Pons (tissue), 1 donor: ENCODE measurements around the gene PRKX.
A peak's percentile ranks its signal among the peaks of the same experiment; 100 is the strongest.
"Not testable (repeated sequence)": the region's sequence is repeated elsewhere in the genome, so short reads cannot be mapped to it uniquely, and the experiment has no call there.

ENCODE experiments used
- DNase-seq: peaks from one replicate; pipeline ENCODE4 v3.0.0-alpha.2; 2016; ENCODE audit warnings: low spot score

The PRKX gene

GRCh38 chrX:3653111-3653510, 60.3 kb downstream of the PRKX start:
- DNase-seq, result no peak

GRCh38 chrX:3651277-3651676, 62.2 kb downstream of the PRKX start:
- DNase-seq, result peak; percentile 30

GRCh38 chrX:3648084-3648483, 65.4 kb downstream of the PRKX start:
- DNase-seq, result no peak

GRCh38 chrX:3639858-3640631, 73.4 kb downstream of the PRKX start:
- DNase-seq, result not testable (repeated sequence)

- DNase-seq, result no peak
Observed at GRCh38 chrX:3639236-3639635, 74.2 kb downstream of the PRKX start.

GRCh38 chrX:3638280-3638873, 75.1 kb downstream of the PRKX start:
- peak; percentile 30 for DNase-seq

- DNase-seq, result no peak
Observed at GRCh38 chrX:3636803-3637202, 76.6 kb downstream of the PRKX start.

- DNase-seq, result no peak
Observed at GRCh38 chrX:3631196-3631595, 82.3 kb downstream of the PRKX start.

GRCh38 chrX:3627594-3627993, 85.9 kb downstream of the PRKX start:
- DNase-seq, result no peak

- no peak for DNase-seq
Observed at GRCh38 chrX:3621414-3621813, 92.0 kb downstream of the PRKX start.

- not testable (repeated sequence) for DNase-seq
Observed at GRCh38 chrX:3611744-3612143, 101.7 kb downstream of the PRKX start.

GRCh38 chrX:3609810-3610209, 103.6 kb downstream of the PRKX start:
- DNase-seq, result no peak

GRCh38 chrX:3603026-3603661, 110.3 kb downstream of the PRKX start:
- no peak for DNase-seq

GRCh38 chrX:3599802-3600430, 113.5 kb downstream of the PRKX start:
- DNase-seq, result no peak

GRCh38 chrX:3598709-3599108, 114.7 kb downstream of the PRKX start:
- DNase-seq, result no peak

- DNase-seq, result no peak
Observed at GRCh38 chrX:3598046-3598605, 115.3 kb downstream of the PRKX start.

GRCh38 chrX:3592184-3592583, 121.3 kb downstream of the PRKX start:
- DNase-seq, result no peak

- DNase-seq, result peak; percentile 3
Observed at GRCh38 chrX:3589474-3589873, 124.0 kb downstream of the PRKX start.

GRCh38 chrX:3585719-3586118, 127.7 kb downstream of the PRKX start:
- DNase-seq, result no peak

GRCh38 chrX:3584415-3584996, 128.9 kb downstream of the PRKX start:
- DNase-seq, result no peak

GRCh38 chrX:3582451-3582850, 131.0 kb downstream of the PRKX start:
- no peak for DNase-seq

GRCh38 chrX:3581609-3582108, 131.8 kb downstream of the PRKX start:
- no peak for DNase-seq
